ENCODE data around the gene ERC2. TPM values are rescaled to one million over a fixed set of nuclear protein-coding genes. Genes with fewer than 3 reads are reported as not detected.
A peak's percentile ranks its signal among the peaks of the same experiment; 100 is the strongest.

Gene ERC2
- total RNA-seq, 1 donor from 2014 or later, result 1.5 TPM

DNA sequence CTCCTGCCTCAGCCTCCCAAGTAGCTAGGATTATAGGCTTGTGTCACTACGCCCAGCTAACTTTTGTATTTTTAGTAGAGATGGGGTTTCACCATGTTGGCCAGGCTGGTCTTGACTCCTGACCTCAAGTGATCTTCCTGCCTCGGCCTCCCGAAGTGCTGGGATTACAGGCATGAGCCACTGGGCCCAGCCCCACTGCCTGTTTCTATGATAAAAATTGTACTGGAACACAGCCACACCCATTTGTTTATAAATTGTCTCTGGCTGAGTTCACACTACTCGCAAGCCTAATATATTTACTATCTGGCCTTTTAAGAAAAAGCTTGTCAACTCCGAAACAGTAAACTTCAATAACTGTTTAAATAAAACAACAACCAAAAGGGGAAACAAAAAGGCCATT, 671.7 kb downstream of the ERC2 start:
- H3K27ac ChIP-seq, result peak overlapping the region; percentile 3
- peaks cover 21% of the 10 kb centered on the region for H3K4me1 ChIP-seq
- H3K4me3 ChIP-seq, result no peak overlapping the region
- no peaks in the 10 kb centered on the region for H3K27me3 ChIP-seq (ENCODE audit: low read depth)
- DNase-seq (no peak), ATAC-seq (peak in 1 of 2 donors; percentile 51)
- intact Hi-C loops (cut with DNase I), result no loop called here
- no peaks in the 10 kb centered on the region for H3K36me3 ChIP-seq
- no peaks in the 10 kb centered on the region for H3K9me3 ChIP-seq
- TF ChIP-seq, protein P1, sequence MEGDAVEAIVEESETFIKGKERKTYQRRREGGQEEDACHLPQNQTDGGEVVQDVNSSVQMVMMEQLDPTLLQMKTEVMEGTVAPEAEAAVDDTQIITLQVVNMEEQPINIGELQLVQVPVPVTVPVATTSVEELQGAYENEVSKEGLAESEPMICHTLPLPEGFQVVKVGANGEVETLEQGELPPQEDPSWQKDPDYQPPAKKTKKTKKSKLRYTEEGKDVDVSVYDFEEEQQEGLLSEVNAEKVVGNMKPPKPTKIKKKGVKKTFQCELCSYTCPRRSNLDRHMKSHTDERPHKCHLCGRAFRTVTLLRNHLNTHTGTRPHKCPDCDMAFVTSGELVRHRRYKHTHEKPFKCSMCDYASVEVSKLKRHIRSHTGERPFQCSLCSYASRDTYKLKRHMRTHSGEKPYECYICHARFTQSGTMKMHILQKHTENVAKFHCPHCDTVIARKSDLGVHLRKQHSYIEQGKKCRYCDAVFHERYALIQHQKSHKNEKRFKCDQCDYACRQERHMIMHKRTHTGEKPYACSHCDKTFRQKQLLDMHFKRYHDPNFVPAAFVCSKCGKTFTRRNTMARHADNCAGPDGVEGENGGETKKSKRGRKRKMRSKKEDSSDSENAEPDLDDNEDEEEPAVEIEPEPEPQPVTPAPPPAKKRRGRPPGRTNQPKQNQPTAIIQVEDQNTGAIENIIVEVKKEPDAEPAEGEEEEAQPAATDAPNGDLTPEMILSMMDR (IDR thresholded peaks at IDR 0.05), result no peak

DNA sequence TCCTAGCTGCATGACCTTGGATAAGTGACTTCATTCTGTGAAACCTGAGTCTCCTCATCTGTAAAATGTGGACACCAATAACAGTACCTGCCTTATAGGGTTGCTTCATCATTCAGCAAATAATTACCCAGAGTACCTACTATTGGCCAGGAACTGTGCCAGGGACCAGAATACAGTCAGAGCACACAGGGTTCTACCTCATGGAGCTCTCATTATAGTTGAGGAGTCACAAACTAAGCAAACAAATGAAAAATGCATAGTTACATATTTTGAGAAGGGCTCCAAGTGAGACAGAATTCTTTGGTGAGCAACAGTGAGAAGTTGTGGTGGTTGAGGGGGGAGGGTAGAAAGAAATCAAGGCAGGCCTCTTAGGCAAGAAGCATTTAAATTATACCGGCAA, 672.5 kb downstream of the ERC2 start:
- Histone ChIP-seq H3K9me3 (no peaks in the 10 kb centered on the region), H3K27me3 (ENCODE audit: low read depth) (no peaks in the 10 kb centered on the region), H3K27ac (no peak overlapping the region), H3K36me3 (no peaks in the 10 kb centered on the region), H3K4me3 (no peak overlapping the region), H3K4me1 (peaks cover 27% of the 10 kb centered on the region)
- TF ChIP-seq, protein P1 (IDR thresholded peaks at IDR 0.05), result no peak
- DNase-seq, result no peak
- intact Hi-C loops (cut with DNase I), result no loop called here
- ATAC-seq, result peak; percentile 76

DNA sequence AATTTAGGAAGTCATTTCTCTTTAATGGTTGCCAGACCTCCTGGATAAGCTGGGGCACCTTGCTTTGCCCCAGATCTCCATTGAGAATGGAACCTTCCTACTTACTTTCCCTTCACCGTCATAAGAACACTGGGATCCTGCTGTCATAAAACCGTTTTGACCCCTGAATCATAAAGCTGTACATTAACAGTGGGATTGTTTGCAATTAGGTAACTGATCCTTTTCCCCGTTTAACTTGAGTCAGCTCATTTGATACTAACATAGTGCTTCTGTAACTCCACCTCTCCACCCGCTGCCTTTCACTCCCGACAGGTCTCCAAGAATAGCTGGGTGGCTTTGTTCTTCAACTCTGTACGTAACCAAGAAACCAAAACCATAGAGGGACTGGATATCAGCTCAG, 673.0 kb downstream of the ERC2 start:
- Histone ChIP-seq H3K27me3 (ENCODE audit: low read depth) (no peaks in the 10 kb centered on the region), H3K27ac (no peak overlapping the region), H3K4me1 (peaks cover 27% of the 10 kb centered on the region), H3K9me3 (no peaks in the 10 kb centered on the region), H3K36me3 (no peaks in the 10 kb centered on the region), H3K4me3 (no peak overlapping the region)
- TF ChIP-seq, protein P1 (IDR thresholded peaks at IDR 0.05), result no peak
- intact Hi-C loops (cut with DNase I), result no loop called here
- DNase-seq (no peak), ATAC-seq (no peak)

DNA sequence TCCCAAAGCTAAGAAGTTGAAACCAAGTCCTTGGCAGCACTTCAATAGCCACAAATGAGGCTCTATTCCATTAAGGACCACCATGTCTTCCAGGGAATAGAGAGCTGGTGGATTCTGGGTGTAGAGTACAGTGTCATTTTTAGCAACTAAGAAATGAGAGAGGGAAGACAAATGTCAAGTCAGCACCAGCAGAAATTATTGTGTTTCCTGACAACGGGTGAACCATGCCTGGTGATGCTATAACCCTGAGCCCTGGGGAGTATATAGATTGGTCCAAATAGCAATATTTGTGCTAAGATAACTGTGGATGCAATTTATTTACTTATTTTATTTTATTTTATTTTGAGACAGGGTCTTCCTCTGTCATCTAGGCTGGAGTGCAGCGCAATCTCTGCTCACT, 675.5 kb downstream of the ERC2 start:
- H3K27ac ChIP-seq, result no peak overlapping the region
- intact Hi-C loops (cut with DNase I), result no loop called here
- DNase-seq, result no peak
- no peak for ATAC-seq
- H3K9me3 ChIP-seq, result no peaks in the 10 kb centered on the region
- H3K36me3 ChIP-seq, result no peaks in the 10 kb centered on the region
- H3K4me3 ChIP-seq, result no peak overlapping the region
- TF ChIP-seq, protein P1 (IDR thresholded peaks at IDR 0.05), result no peak
- H3K27me3 ChIP-seq (ENCODE audit: low read depth), result no peaks in the 10 kb centered on the region
- peaks cover 27% of the 10 kb centered on the region for H3K4me1 ChIP-seq

DNA sequence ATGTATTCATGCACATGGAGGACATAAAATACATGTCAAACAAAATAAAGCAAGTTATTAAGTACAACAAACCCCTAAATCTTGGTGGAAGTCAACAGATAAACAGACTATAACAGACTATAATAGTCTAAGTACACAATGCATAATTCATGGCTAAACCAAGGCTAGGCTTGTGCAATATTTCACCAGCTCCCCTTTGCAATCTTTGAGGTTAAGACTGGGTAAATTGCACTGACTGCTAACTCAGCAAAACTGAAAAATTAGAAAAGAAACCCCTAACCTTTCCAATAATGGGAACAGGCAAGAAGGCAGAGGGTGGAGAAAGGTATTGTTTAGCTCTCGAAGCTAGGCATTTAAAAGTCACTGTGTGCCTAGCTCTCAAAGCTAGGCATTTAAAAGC, 676.3 kb downstream of the ERC2 start:
- Histone ChIP-seq H3K4me1 (peaks cover 27% of the 10 kb centered on the region), H3K9me3 (no peaks in the 10 kb centered on the region), H3K27me3 (ENCODE audit: low read depth) (no peaks in the 10 kb centered on the region), H3K36me3 (no peaks in the 10 kb centered on the region), H3K27ac (no peak overlapping the region), H3K4me3 (no peak overlapping the region)
- DNase-seq (no peak), ATAC-seq (no peak)
- intact Hi-C loops (cut with DNase I), result no loop called here
- TF ChIP-seq, protein P1 (IDR thresholded peaks at IDR 0.05), result no peak

All from lower lobe of right lung (tissue), 2 donors.